ENCODE results near the gene NT5DC2. TPM values are rescaled to one million over a fixed set of nuclear protein-coding genes. Genes with fewer than 3 reads are reported as not detected.

Gene NT5DC2
- total RNA-seq, 1 donor from 2014 or later, result 189 TPM

DNA sequence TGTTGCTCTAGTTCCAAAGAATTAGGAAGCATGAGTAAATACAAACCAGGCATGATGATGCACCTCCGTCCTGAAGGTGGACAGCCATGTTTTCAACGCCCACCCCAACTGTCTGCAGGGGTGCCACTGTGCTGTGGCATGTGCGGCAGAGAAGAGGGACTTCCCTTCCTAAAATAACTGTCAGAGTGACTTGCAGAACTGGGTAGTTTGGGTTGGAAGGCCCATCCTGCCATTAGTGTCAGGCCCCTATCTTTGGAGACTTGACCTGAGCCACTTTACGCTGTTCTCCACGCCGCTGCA lies 55.9 kb downstream of the NT5DC2 start:
- Mint-ChIP-seq H3K36me3 (ENCODE audit: low read depth, unreplicated experiment) (peaks cover 36% of the 10 kb centered on the region), H3K27ac (ENCODE audit: unreplicated experiment) (no peak overlapping the region), H3K9me3 (ENCODE audit: unreplicated experiment) (no peaks in the 10 kb centered on the region), H3K27me3 (ENCODE audit: low read depth, unreplicated experiment) (no peaks in the 10 kb centered on the region), H3K4me1 (ENCODE audit: low read depth, unreplicated experiment) (no peaks in the 10 kb centered on the region), H3K4me3 (ENCODE audit: unreplicated experiment) (no peak overlapping the region)
- Histone ChIP-seq H3K9ac (ENCODE audit: low read length) (no peak overlapping the region), H3K27ac (ENCODE audit: low read depth, low read length) (no peak overlapping the region), H3K27me3 (ENCODE audit: insufficient read depth, low read length) (no peaks in the 10 kb centered on the region), H3K4me1 (ENCODE audit: insufficient read depth, low read length) (no peaks in the 10 kb centered on the region), H4K20me1 (ENCODE audit: insufficient read depth, low read length) (peaks cover 47% of the 10 kb centered on the region), H3K4me3 (ENCODE audit: insufficient read depth, low read depth, low read length) (no peak overlapping the region), H2AFZ (ENCODE audit: low read depth, low read length) (no peak overlapping the region), H3K36me3 (ENCODE audit: insufficient read depth, low read length) (peaks cover 60% of the 10 kb centered on the region), H3K9me3 (ENCODE audit: insufficient read depth, low read depth, low read length) (no peaks in the 10 kb centered on the region), H3K79me2 (ENCODE audit: insufficient read depth, low read length) (no peaks in the 10 kb centered on the region), H3K4me2 (ENCODE audit: low read length) (no peak overlapping the region)
- TF ChIP-seq EZH2 (IDR thresholded peaks at IDR 0.05; ENCODE audit: insufficient read depth, low read length), result no peak
- TF ChIP-seq, protein P1, sequence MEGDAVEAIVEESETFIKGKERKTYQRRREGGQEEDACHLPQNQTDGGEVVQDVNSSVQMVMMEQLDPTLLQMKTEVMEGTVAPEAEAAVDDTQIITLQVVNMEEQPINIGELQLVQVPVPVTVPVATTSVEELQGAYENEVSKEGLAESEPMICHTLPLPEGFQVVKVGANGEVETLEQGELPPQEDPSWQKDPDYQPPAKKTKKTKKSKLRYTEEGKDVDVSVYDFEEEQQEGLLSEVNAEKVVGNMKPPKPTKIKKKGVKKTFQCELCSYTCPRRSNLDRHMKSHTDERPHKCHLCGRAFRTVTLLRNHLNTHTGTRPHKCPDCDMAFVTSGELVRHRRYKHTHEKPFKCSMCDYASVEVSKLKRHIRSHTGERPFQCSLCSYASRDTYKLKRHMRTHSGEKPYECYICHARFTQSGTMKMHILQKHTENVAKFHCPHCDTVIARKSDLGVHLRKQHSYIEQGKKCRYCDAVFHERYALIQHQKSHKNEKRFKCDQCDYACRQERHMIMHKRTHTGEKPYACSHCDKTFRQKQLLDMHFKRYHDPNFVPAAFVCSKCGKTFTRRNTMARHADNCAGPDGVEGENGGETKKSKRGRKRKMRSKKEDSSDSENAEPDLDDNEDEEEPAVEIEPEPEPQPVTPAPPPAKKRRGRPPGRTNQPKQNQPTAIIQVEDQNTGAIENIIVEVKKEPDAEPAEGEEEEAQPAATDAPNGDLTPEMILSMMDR (IDR thresholded peaks at IDR 0.05; ENCODE audit: insufficient read depth, low read depth, low read length), result no peak
- FAIRE-seq, result no peak
- DNase-seq (ENCODE audit: low read depth), result no peak

DNA sequence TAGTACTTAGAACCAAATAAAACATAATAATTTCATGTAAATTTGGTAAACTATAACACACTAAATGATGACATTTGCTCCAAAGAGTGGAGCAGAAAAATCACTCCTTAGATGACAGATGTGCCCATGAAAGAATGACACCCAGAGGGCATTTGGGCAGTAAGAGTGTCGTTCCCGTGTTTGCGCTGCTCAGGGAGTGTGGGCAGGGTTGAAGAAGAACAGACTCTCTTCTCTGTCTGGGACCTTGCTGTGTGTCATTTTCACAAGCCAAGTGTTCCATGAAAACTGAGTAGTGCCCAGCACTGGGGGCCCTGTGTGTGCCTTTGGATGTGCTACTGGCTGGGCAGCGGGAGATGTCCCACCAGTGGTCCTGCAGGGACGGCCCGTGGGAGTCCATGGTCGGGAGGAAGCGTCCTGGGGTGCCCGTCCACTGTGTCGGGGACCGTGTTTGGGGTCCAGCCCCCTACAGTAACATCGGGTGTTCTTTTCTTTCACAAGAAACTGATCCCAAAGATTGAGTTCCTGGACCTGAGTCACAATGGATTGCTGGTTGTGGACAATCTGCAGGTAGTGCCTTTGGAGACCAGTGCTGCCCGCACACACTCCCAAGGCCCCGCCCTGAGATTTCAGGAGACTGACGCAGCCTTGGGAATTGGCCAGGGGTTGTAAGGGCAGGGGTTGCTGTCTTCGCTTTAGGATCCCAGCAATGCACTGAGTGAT lies 56.4 kb downstream of the NT5DC2 start:
- Mint-ChIP-seq H3K9me3 (ENCODE audit: unreplicated experiment) (no peaks in the 10 kb centered on the region), H3K36me3 (ENCODE audit: low read depth, unreplicated experiment) (peaks cover 37% of the 10 kb centered on the region), H3K27ac (ENCODE audit: unreplicated experiment) (no peak overlapping the region), H3K27me3 (ENCODE audit: low read depth, unreplicated experiment) (no peaks in the 10 kb centered on the region), H3K4me3 (ENCODE audit: unreplicated experiment) (no peak overlapping the region), H3K4me1 (ENCODE audit: low read depth, unreplicated experiment) (no peaks in the 10 kb centered on the region)
- Histone ChIP-seq H3K27me3 (ENCODE audit: insufficient read depth, low read length) (no peaks in the 10 kb centered on the region), H3K9ac (ENCODE audit: low read length) (no peak overlapping the region), H3K4me1 (ENCODE audit: insufficient read depth, low read length) (no peaks in the 10 kb centered on the region), H3K4me3 (ENCODE audit: insufficient read depth, low read depth, low read length) (no peak overlapping the region), H2AFZ (ENCODE audit: low read depth, low read length) (no peak overlapping the region), H3K9me3 (ENCODE audit: insufficient read depth, low read depth, low read length) (no peaks in the 10 kb centered on the region), H3K27ac (ENCODE audit: low read depth, low read length) (no peak overlapping the region), H3K79me2 (ENCODE audit: insufficient read depth, low read length) (peaks cover 3% of the 10 kb centered on the region), H3K4me2 (ENCODE audit: low read length) (no peak overlapping the region), H3K36me3 (ENCODE audit: insufficient read depth, low read length) (peaks cover 60% of the 10 kb centered on the region), H4K20me1 (ENCODE audit: insufficient read depth, low read length) (peaks cover 48% of the 10 kb centered on the region)
- no peak for TF ChIP-seq EZH2 (IDR thresholded peaks at IDR 0.05; ENCODE audit: insufficient read depth, low read length)
- TF ChIP-seq, protein P1 (IDR thresholded peaks at IDR 0.05; ENCODE audit: insufficient read depth, low read depth, low read length), result no peak
- FAIRE-seq (no peak), DNase-seq (ENCODE audit: low read depth) (no peak)

Other genes starting within 250 kb of the NT5DC2 start
- 4.8 and 5.2 TPM in 2 replicates for gene GLYCTK, start 246.0 kb downstream of the NT5DC2 start, total RNA-seq
- 2.2 and 2.3 TPM in 2 replicates for gene DNAH1, start 217.5 kb downstream of the NT5DC2 start, total RNA-seq
- 70.6 and 74.0 TPM in 2 replicates for gene BAP1, start 123.8 kb downstream of the NT5DC2 start, total RNA-seq
- gene PHF7, start 123.2 kb downstream of the NT5DC2 start, total RNA-seq, result 3.9 and 4.8 TPM in 2 replicates
- gene SEMA3G, start 88.8 kb downstream of the NT5DC2 start, total RNA-seq, result 0.09 and 0.26 TPM in 2 replicates
- 5.4 and 12.4 TPM in 2 replicates for gene TNNC1, start 79.8 kb downstream of the NT5DC2 start, total RNA-seq
- 118 TPM in 2 replicates for gene NISCH, start 78.3 kb downstream of the NT5DC2 start, total RNA-seq
- gene STAB1, start 38.5 kb downstream of the NT5DC2 start, total RNA-seq, result 0.39 TPM in 1 of 2 replicates, not detected in the other
- 22.9 and 26.0 TPM in 2 replicates for gene UQCC5, start 2.7 kb upstream of the NT5DC2 start, total RNA-seq
- 54.5 and 58.4 TPM in 2 replicates for gene PBRM1, start 152.1 kb upstream of the NT5DC2 start, total RNA-seq
- 85.4 and 93.7 TPM in 2 replicates for gene GNL3, start 152.2 kb upstream of the NT5DC2 start, total RNA-seq
- 78.2 and 95.5 TPM in 2 replicates for gene GLT8D1, start 171.9 kb upstream of the NT5DC2 start, total RNA-seq
- gene SPCS1, start 172.2 kb upstream of the NT5DC2 start, total RNA-seq, result 110 and 119 TPM in 2 replicates
- gene NEK4, start 237.1 kb upstream of the NT5DC2 start, total RNA-seq, result 14.8 and 15.1 TPM in 2 replicates
- gene ITIH1, start 243.7 kb upstream of the NT5DC2 start, total RNA-seq, result not detected in 2 replicates

All from astrocyte (in vitro differentiated cells and primary cell).